Suprapubic skin (tissue), 4 donors: ENCODE results near the gene TMEM156. TPM values are rescaled to one million over a fixed set of nuclear protein-coding genes. Genes with fewer than 3 reads are reported as not detected.

Experiments
- DNase-seq, 2 donors: peaks; one replicate each; pipeline ENCODE4 v3.0.0-alpha.2; 2019; ENCODE audit warnings: low spot score in 2 of 2
- H3K27ac ChIP-seq: fragments of 200-600 bp; sonication (generic); one replicate; pipeline ENCODE4 v1.5.1; 2019
- H3K27me3 ChIP-seq: fragments of 200-600 bp; sonication (generic); one replicate; pipeline ENCODE4 v1.5.1; 2019
- H3K36me3 ChIP-seq: fragments of 200-600 bp; sonication (generic); one replicate; pipeline ENCODE4 v1.5.1; 2019
- H3K4me1 ChIP-seq: fragments of 200-600 bp; sonication (generic); one replicate; pipeline ENCODE4 v1.5.1; 2019
- H3K4me3 ChIP-seq: fragments of 200-600 bp; sonication (generic); one replicate; pipeline ENCODE4 v1.5.1; 2019; ENCODE audit warnings: mild to moderate bottlenecking
- H3K9me3 ChIP-seq: fragments of 200-600 bp; sonication (generic); one replicate; pipeline ENCODE4 v1.5.1; 2019
- CTCF ChIP-seq, 2 donors: fragments of 200-600 bp in 1 of 2; fragments of 450-650 bp in 1 of 2; sonication (generic) in 1 of 2; IDR thresholded peaks; one replicate each; pipeline ENCODE4 v1.5.1; 2016 to 2019; ENCODE audit warnings: antibody characterized with exemption in 2 of 2, mild to moderate bottlenecking in 1 of 2, moderate library complexity in 1 of 2
- EP300 ChIP-seq: sonication (generic); formaldehyde crosslinking; IDR thresholded peaks from one replicate; pipeline ENCODE4 v1.6.1; 2017; ENCODE audit warnings: antibody characterized with exemption
- POLR2A ChIP-seq, 2 donors: fragments of 450-650 bp; IDR thresholded peaks; one replicate each; pipeline ENCODE4 v1.6.1; 2017; ENCODE audit warnings: antibody characterized with exemption in 2 of 2, mild to moderate bottlenecking in 2 of 2, moderate library complexity in 2 of 2
- POLR2AphosphoS5 ChIP-seq, 3 donors: sonication (generic); formaldehyde crosslinking; IDR thresholded peaks; one replicate each; pipeline ENCODE4 v1.6.1; 2017; ENCODE audit warnings: antibody characterized with exemption in 3 of 3
- WGBS: methylation state at CpG from one replicate; pipeline ENCODE4 v1.1.5; 2018; 5-methylcytosine and 5-hydroxymethylcytosine counted together
- total RNA-seq, 4 donors: library from RNA; depleted of rRNA; stranded (reverse); fragments of >200 nt; gene quantifications; one replicate each; pipeline ENCODE4 v1.1.0, GENCODE V29; 2016

TMEM156 gene
- total RNA-seq, 4 donors from 2014 or later: not detected

GRCh38 chr4:39056023-39056422 is 23.8 kb upstream of the TMEM156 start:
- H3K27ac ChIP-seq: no peak overlapping the region
- 93% methylated on average over 5 of the region's 5 CpGs for WGBS
- no peak overlapping the region for H3K4me3 ChIP-seq
- no peaks in the 10 kb centered on the region for H3K9me3 ChIP-seq
- H3K36me3 ChIP-seq: no peaks in the 10 kb centered on the region
- DNase-seq: no peak
- no peak for TF ChIP-seq POLR2AphosphoS5 (IDR thresholded peaks at IDR 0.05)
- no peak for TF ChIP-seq CTCF (IDR thresholded peaks at IDR 0.05)
- TF ChIP-seq POLR2A (IDR thresholded peaks at IDR 0.05): no peak
- TF ChIP-seq EP300: no peak
- no peaks in the 10 kb centered on the region for H3K27me3 ChIP-seq
- H3K4me1 ChIP-seq: no peaks in the 10 kb centered on the region

GRCh38 chr4:39054497-39054896 is 22.3 kb upstream of the TMEM156 start:
- Histone ChIP-seq H3K4me1 (no peaks in the 10 kb centered on the region), H3K9me3 (no peaks in the 10 kb centered on the region), H3K27me3 (no peaks in the 10 kb centered on the region), H3K27ac (no peak overlapping the region), H3K4me3 (no peak overlapping the region), H3K36me3 (no peaks in the 10 kb centered on the region)
- 94% methylated on average over 3 of the region's 3 CpGs for WGBS
- no peak for TF ChIP-seq EP300
- no peak for TF ChIP-seq POLR2AphosphoS5 (IDR thresholded peaks at IDR 0.05)
- TF ChIP-seq POLR2A (IDR thresholded peaks at IDR 0.05): no peak
- no peak for TF ChIP-seq CTCF (IDR thresholded peaks at IDR 0.05)
- no peak for DNase-seq

DNA sequence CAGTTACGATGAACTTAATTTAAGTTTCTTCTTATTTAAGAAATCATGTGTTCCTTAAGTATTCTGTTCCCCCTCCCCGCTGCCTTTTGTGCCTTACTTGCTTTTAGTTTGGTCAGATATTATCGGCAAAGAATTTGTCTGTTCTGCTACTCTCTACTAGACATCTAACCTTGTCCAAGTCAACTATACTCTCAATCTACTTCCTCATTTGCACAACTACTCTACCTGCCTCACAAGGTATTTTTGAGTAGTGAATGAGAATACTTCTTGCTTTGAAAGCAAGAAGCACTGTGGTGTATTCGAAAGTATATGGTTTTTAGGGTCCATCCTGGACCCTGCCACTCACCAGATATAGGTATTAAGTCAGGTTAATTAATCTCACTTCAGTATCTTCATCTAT is 21.8 kb upstream of the TMEM156 start:
- Histone ChIP-seq H3K9me3 (no peaks in the 10 kb centered on the region), H3K27me3 (no peaks in the 10 kb centered on the region), H3K4me3 (no peak overlapping the region), H3K4me1 (no peaks in the 10 kb centered on the region), H3K36me3 (no peaks in the 10 kb centered on the region), H3K27ac (no peak overlapping the region)
- 93% methylated on average over 4 of the region's 4 CpGs for WGBS
- TF ChIP-seq EP300 (no peak), CTCF (IDR thresholded peaks at IDR 0.05) (no peak), POLR2A (IDR thresholded peaks at IDR 0.05) (no peak), POLR2AphosphoS5 (IDR thresholded peaks at IDR 0.05) (no peak)
- DNase-seq: no peak

GRCh38 chr4:39051492-39051891 is 19.3 kb upstream of the TMEM156 start:
- H3K9me3 ChIP-seq: no peaks in the 10 kb centered on the region
- no peak overlapping the region for H3K4me3 ChIP-seq
- peaks cover 4% of the 10 kb centered on the region for H3K4me1 ChIP-seq
- H3K36me3 ChIP-seq: no peaks in the 10 kb centered on the region
- DNase-seq: no peak
- no peaks in the 10 kb centered on the region for H3K27me3 ChIP-seq
- TF ChIP-seq POLR2A (IDR thresholded peaks at IDR 0.05): no peak
- no peak for TF ChIP-seq EP300
- no peak for TF ChIP-seq POLR2AphosphoS5 (IDR thresholded peaks at IDR 0.05)
- no peak for TF ChIP-seq CTCF (IDR thresholded peaks at IDR 0.05)
- WGBS: 87% methylated on average over 1 of the region's 1 CpG
- no peak overlapping the region for H3K27ac ChIP-seq

DNA sequence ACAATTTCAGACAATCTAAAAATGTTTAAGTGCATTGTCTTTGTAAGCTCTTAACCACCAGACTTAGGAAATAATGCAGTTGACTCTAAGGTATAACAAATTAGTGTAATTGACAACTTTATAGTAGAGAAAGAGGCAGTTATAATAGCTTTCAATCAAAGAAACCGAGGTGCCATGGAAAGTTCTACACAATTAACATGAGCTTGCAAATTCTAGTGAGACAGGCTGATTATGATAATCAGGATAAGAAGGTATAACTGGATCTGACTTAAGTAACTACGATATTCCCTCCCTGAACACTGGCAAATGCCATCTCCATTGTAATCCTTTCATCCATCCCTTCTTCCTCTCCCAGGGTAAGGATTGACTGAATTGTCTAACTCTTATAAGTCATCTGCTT is 18.4 kb upstream of the TMEM156 start:
- H3K27ac ChIP-seq: no peak overlapping the region
- 88% methylated on average over 2 of the region's 2 CpGs for WGBS

More for the DNA sequence above, 18.4 kb upstream of the TMEM156 start:
- H3K36me3 ChIP-seq: no peaks in the 10 kb centered on the region
- no peak for TF ChIP-seq POLR2AphosphoS5 (IDR thresholded peaks at IDR 0.05)
- no peak for TF ChIP-seq EP300
- no peak for TF ChIP-seq POLR2A (IDR thresholded peaks at IDR 0.05)
- TF ChIP-seq CTCF (IDR thresholded peaks at IDR 0.05): no peak
- no peaks in the 10 kb centered on the region for H3K9me3 ChIP-seq
- DNase-seq: no peak
- H3K4me1 ChIP-seq: peaks cover 9% of the 10 kb centered on the region
- no peak overlapping the region for H3K4me3 ChIP-seq
- no peaks in the 10 kb centered on the region for H3K27me3 ChIP-seq
